ENCODE measurements around the gene APOC4. TPM values are rescaled to one million over a fixed set of nuclear protein-coding genes. Genes with fewer than 3 reads are reported as not detected.
A peak's percentile ranks its signal among the peaks of the same experiment; 100 is the strongest.

Gene APOC4
- total RNA-seq, 1 experiment from 2014 or later = not detected

DNA sequence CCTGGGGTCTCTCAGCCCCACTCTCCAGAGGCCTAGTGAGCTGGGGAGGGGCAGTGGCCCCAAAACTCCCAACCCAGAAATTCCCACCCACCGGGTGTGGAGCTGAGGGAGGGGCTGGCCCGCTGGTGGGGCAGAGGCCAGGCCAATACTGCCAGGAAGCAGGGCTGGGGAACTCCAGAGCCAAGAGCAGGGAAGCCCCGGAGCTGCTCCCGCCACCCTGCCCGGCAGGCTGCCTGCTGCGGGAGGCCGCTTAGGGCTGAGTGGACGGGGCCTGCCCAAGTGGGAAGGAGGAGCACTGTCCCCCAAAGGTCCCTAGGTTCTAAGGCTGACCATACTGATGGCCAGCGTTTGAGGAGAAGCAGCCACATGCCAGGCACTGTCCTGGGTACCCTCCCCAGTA is 46.2 kb downstream of the APOC4 start:
- H3K27ac Mint-ChIP-seq (ENCODE audit: low read depth, unreplicated experiment) = no peak overlapping the region
- no TSS peak for BruUV-seq (replicated peaks)
- DNase-seq (ENCODE audit: unreplicated experiment) = no peak
- H3K4me1 Mint-ChIP-seq (ENCODE audit: insufficient read depth, unreplicated experiment) = no peaks in the 10 kb centered on the region
- CTCF ChIA-PET = interaction anchor here (0.5 to 2.9 kb wide), 8 partner anchors 11 to 351 kb away, joined by 3 to 15 read pairs (median 4); no protein-coding TSS in a partner anchor
- intact Hi-C loops (cut with micrococcal nuclease) = no loop called here
- H3K27me3 Mint-ChIP-seq (ENCODE audit: insufficient read depth, unreplicated experiment) = no peaks in the 10 kb centered on the region
- H3K36me3 Mint-ChIP-seq (ENCODE audit: insufficient read depth, unreplicated experiment) = peaks cover 72% of the 10 kb centered on the region
- H3K4me3 Mint-ChIP-seq (ENCODE audit: unreplicated experiment) = no peak overlapping the region
- H3K9me3 Mint-ChIP-seq (ENCODE audit: unreplicated experiment) = no peaks in the 10 kb centered on the region
- TF ChIP-seq, protein P1, sequence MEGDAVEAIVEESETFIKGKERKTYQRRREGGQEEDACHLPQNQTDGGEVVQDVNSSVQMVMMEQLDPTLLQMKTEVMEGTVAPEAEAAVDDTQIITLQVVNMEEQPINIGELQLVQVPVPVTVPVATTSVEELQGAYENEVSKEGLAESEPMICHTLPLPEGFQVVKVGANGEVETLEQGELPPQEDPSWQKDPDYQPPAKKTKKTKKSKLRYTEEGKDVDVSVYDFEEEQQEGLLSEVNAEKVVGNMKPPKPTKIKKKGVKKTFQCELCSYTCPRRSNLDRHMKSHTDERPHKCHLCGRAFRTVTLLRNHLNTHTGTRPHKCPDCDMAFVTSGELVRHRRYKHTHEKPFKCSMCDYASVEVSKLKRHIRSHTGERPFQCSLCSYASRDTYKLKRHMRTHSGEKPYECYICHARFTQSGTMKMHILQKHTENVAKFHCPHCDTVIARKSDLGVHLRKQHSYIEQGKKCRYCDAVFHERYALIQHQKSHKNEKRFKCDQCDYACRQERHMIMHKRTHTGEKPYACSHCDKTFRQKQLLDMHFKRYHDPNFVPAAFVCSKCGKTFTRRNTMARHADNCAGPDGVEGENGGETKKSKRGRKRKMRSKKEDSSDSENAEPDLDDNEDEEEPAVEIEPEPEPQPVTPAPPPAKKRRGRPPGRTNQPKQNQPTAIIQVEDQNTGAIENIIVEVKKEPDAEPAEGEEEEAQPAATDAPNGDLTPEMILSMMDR (IDR thresholded peaks at IDR 0.05; ENCODE audit: unreplicated experiment) = no peak
- POLR2A ChIA-PET = interaction anchor here (1.0 to 1.6 kb wide), 2 partner anchors 10 to 12 kb away, joined by 5 to 6 read pairs; no protein-coding TSS in a partner anchor

DNA sequence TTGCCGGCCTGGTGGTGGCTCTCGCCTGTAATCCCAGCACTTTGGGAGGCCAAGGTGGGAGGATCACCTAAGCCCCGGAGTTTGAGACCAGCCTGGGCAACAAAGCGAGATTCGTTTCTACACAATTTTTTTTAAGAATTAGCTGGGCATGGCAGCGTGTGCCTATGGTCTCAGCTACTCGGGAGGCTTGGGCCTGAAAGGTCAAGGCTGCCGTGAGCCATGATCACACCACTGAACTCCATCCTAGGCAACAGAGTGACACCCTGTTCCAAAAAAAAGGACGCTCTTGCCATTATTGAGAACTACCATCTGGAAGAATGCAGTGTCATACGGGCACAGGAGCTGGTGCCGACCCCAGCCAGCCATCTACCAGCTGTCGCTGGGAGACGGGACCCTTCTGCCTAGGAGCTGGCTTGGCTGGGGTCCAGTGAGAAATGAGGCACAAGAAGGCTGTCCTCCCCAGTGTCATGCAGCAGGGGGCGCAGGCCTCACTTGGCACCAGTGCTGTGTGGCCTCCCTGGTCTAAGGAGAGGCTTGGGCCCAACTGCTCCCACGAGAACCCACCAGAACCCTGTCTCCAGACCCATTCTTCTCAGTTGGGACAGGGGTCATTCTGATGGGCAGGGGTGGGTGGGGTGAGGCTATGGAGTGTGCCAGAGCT is 47.0 kb downstream of the APOC4 start:
- BruUV-seq (replicated peaks) = no TSS peak
- peak; percentile 80 for DNase-seq (ENCODE audit: unreplicated experiment)
- Mint-ChIP-seq H3K4me3 (ENCODE audit: unreplicated experiment) (no peak overlapping the region), H3K27me3 (ENCODE audit: insufficient read depth, unreplicated experiment) (no peaks in the 10 kb centered on the region), H3K27ac (ENCODE audit: low read depth, unreplicated experiment) (no peak overlapping the region), H3K4me1 (ENCODE audit: insufficient read depth, unreplicated experiment) (no peaks in the 10 kb centered on the region), H3K9me3 (ENCODE audit: unreplicated experiment) (no peaks in the 10 kb centered on the region), H3K36me3 (ENCODE audit: insufficient read depth, unreplicated experiment) (peaks cover 73% of the 10 kb centered on the region)
- CTCF ChIA-PET = interaction anchor here (0.5 to 2.9 kb wide), 10 partner anchors 10 to 350 kb away, joined by 3 to 15 read pairs (median 4); no protein-coding TSS in a partner anchor
- POLR2A ChIA-PET = interaction anchor here (1.0 to 1.6 kb wide), 2 partner anchors 10 to 12 kb away, joined by 5 to 6 read pairs; no protein-coding TSS in a partner anchor
- intact Hi-C loops (cut with micrococcal nuclease) = no loop called here
- TF ChIP-seq, protein P1 (IDR thresholded peaks at IDR 0.05; ENCODE audit: unreplicated experiment) = peak; percentile 60

DNA sequence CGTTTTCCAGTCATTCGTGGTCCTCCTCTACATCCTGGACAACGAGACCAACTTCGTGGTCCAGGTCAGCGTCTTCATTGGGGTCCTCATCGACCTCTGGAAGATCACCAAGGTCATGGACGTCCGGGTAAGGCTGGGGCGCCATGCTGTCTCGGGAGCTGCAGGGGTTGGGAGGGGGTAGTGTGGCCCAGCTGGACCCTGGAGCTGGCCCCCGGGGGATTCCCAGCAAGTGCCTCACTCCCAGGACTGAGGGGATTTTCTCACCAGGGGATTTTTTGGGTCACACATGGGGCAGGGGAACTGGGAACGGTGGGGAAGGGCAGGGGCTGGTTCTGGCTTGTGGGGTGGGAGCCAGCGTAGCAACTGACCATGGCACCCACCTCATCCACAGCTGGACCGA is 48.4 kb downstream of the APOC4 start:
- ChIA-PET POLR2A (no interaction called here), CTCF (interaction anchor here (0.7 to 2.4 kb wide), 6 partner anchors 9 to 266 kb away, joined by 3 to 15 read pairs (median 6); no protein-coding TSS in a partner anchor)
- intact Hi-C loops (cut with micrococcal nuclease) = no loop called here
- no peak overlapping the region for H3K27ac Mint-ChIP-seq (ENCODE audit: low read depth, unreplicated experiment)
- BruUV-seq (replicated peaks) = no TSS peak
- H3K4me3 Mint-ChIP-seq (ENCODE audit: unreplicated experiment) = no peak overlapping the region
- no peaks in the 10 kb centered on the region for H3K9me3 Mint-ChIP-seq (ENCODE audit: unreplicated experiment)
- H3K27me3 Mint-ChIP-seq (ENCODE audit: insufficient read depth, unreplicated experiment) = no peaks in the 10 kb centered on the region
- H3K36me3 Mint-ChIP-seq (ENCODE audit: insufficient read depth, unreplicated experiment) = peaks cover 64% of the 10 kb centered on the region
- no peak for DNase-seq (ENCODE audit: unreplicated experiment)
- TF ChIP-seq, protein P1 (IDR thresholded peaks at IDR 0.05; ENCODE audit: unreplicated experiment) = no peak
- no peaks in the 10 kb centered on the region for H3K4me1 Mint-ChIP-seq (ENCODE audit: insufficient read depth, unreplicated experiment)

DNA sequence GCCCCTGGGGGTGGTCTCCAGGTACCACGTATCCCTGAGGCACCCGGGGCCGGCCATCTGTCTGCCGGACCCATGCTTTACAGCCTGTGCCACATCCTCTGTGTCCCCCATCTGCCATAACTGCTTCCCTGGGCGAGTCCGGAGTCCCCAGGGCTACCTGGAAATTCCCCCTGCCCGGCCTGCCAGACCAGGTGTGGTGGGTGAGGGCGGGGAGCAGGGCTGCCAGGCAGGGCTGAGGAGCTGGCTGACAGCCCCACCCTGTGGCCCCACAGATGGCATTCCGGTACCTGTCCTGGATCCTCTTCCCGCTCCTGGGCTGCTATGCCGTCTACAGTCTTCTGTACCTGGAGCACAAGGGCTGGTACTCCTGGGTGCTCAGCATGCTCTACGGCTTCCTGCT is 48.9 kb downstream of the APOC4 start:
- intact Hi-C loops (cut with micrococcal nuclease) = no loop called here

More for the DNA sequence above, 48.9 kb downstream of the APOC4 start:
- no TSS peak for BruUV-seq (replicated peaks)
- H3K9me3 Mint-ChIP-seq (ENCODE audit: unreplicated experiment) = no peaks in the 10 kb centered on the region
- no peak overlapping the region for H3K4me3 Mint-ChIP-seq (ENCODE audit: unreplicated experiment)
- ChIA-PET CTCF (interaction anchor here (0.6 to 1.1 kb wide), 4 partner anchors 87 to 1547 kb away, joined by 3 to 6 read pairs (median 3); no protein-coding TSS in a partner anchor), POLR2A (no interaction called here)
- no peaks in the 10 kb centered on the region for H3K4me1 Mint-ChIP-seq (ENCODE audit: insufficient read depth, unreplicated experiment)
- H3K27ac Mint-ChIP-seq (ENCODE audit: low read depth, unreplicated experiment) = no peak overlapping the region
- no peaks in the 10 kb centered on the region for H3K27me3 Mint-ChIP-seq (ENCODE audit: insufficient read depth, unreplicated experiment)
- H3K36me3 Mint-ChIP-seq (ENCODE audit: insufficient read depth, unreplicated experiment) = peaks cover 59% of the 10 kb centered on the region
- DNase-seq (ENCODE audit: unreplicated experiment) = no peak
- TF ChIP-seq, protein P1 (IDR thresholded peaks at IDR 0.05; ENCODE audit: unreplicated experiment) = no peak

Data from MCF 10A (cell line).